Measurements from ENCODE around the gene SRGAP3. TPM values are rescaled to one million over a fixed set of nuclear protein-coding genes. Genes with fewer than 3 reads are reported as not detected.

Gene SRGAP3
- total RNA-seq, 4 donors from 2014 or later = 2.4 to 35.5 (median 8.2) TPM

GRCh38 chr3:9116336-9116735 lies 133.1 kb downstream of the SRGAP3 start:
- H3K4me1 ChIP-seq = no peaks in the 10 kb centered on the region
- no peak overlapping the region for H3K4me3 ChIP-seq
- intact Hi-C loops (cut with DNase I; ENCODE audit: low total_unique reads) = no loop called here
- H3K9me3 ChIP-seq = no peaks in the 10 kb centered on the region
- H3K27ac ChIP-seq = no peak overlapping the region
- H3K27me3 ChIP-seq = no peaks in the 10 kb centered on the region
- no peaks in the 10 kb centered on the region for H3K36me3 ChIP-seq
- DNase-seq = no peak
- TF ChIP-seq POLR2A (IDR thresholded peaks at IDR 0.05) = no peak
- TF ChIP-seq, protein P1, sequence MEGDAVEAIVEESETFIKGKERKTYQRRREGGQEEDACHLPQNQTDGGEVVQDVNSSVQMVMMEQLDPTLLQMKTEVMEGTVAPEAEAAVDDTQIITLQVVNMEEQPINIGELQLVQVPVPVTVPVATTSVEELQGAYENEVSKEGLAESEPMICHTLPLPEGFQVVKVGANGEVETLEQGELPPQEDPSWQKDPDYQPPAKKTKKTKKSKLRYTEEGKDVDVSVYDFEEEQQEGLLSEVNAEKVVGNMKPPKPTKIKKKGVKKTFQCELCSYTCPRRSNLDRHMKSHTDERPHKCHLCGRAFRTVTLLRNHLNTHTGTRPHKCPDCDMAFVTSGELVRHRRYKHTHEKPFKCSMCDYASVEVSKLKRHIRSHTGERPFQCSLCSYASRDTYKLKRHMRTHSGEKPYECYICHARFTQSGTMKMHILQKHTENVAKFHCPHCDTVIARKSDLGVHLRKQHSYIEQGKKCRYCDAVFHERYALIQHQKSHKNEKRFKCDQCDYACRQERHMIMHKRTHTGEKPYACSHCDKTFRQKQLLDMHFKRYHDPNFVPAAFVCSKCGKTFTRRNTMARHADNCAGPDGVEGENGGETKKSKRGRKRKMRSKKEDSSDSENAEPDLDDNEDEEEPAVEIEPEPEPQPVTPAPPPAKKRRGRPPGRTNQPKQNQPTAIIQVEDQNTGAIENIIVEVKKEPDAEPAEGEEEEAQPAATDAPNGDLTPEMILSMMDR (IDR thresholded peaks at IDR 0.05) = no peak

DNA sequence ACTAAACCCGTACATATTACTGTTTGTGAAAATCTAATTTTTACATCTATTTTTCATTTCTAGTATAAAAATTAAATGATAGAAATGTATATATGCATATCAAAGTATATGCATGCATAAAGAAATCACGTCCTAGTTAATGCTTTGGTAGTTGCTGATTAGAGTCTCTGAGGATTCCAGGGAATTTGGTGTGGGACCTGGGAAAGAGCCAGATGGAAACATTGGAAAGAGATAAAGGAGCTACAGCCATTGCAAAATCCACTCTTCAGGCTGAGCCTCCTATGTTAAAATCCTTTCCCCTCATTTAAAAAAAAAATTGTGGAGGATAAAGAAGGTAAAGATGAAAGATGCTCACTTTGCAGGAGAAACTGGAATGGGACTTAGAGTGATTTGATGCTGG lies 134.1 kb downstream of the SRGAP3 start:
- H3K27me3 ChIP-seq = no peaks in the 10 kb centered on the region
- H3K4me1 ChIP-seq = no peaks in the 10 kb centered on the region
- intact Hi-C loops (cut with DNase I; ENCODE audit: low total_unique reads) = no loop called here

DNA sequence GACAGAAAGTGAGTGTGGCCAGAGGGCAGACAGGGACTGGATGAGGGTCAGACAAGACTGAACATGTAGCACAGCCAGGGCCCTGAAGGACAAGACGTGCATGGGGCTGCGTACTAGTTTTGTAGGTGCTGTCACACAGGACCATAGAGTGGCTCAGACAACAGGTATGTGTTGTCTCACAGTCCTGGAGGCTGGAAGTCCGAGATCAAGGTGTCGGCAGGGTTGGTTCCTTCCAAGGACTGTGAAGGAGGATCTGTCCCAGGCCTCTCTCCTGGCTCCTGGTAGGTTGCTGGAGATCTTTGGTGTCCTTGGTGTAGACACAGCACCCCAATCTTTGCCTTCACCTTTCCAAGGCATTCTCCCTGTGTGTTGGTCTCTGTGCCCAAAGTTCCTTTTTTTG lies 136.4 kb downstream of the SRGAP3 start:
- Histone ChIP-seq H3K9me3 (no peaks in the 10 kb centered on the region), H3K27ac (no peak overlapping the region), H3K36me3 (no peaks in the 10 kb centered on the region), H3K4me3 (no peak overlapping the region), H3K4me1 (no peaks in the 10 kb centered on the region), H3K27me3 (no peaks in the 10 kb centered on the region)
- no peak for DNase-seq
- intact Hi-C loops (cut with DNase I; ENCODE audit: low total_unique reads) = no loop called here
- TF ChIP-seq, protein P1 (IDR thresholded peaks at IDR 0.05) = no peak
- TF ChIP-seq POLR2A (IDR thresholded peaks at IDR 0.05) = no peak

More for the DNA sequence above, 134.1 kb downstream of the SRGAP3 start:
- H3K4me3 ChIP-seq = no peak overlapping the region
- H3K36me3 ChIP-seq = no peaks in the 10 kb centered on the region
- DNase-seq = no peak
- TF ChIP-seq POLR2A (IDR thresholded peaks at IDR 0.05) = no peak
- TF ChIP-seq, protein P1 (IDR thresholded peaks at IDR 0.05) = no peak
- no peaks in the 10 kb centered on the region for H3K9me3 ChIP-seq
- no peak overlapping the region for H3K27ac ChIP-seq

GRCh38 chr3:9111866-9112265 lies 137.6 kb downstream of the SRGAP3 start:
- no peak overlapping the region for H3K4me3 ChIP-seq
- peak; percentile 66 to 76 for DNase-seq
- H3K27ac ChIP-seq = peak overlapping the region; percentile 36 to 67
- no peaks in the 10 kb centered on the region for H3K9me3 ChIP-seq
- no peak for TF ChIP-seq POLR2A (IDR thresholded peaks at IDR 0.05)
- TF ChIP-seq, protein P1 (IDR thresholded peaks at IDR 0.05) = peak in 2 of 4 experiments; percentile 38 to 54
- no peaks in the 10 kb centered on the region for H3K36me3 ChIP-seq
- H3K4me1 ChIP-seq = no peaks in the 10 kb centered on the region
- intact Hi-C loops (cut with DNase I; ENCODE audit: low total_unique reads) = no loop called here
- no peaks in the 10 kb centered on the region for H3K27me3 ChIP-seq

GRCh38 chr3:9111417-9111816 lies 138.0 kb downstream of the SRGAP3 start:
- Histone ChIP-seq H3K4me1 (no peaks in the 10 kb centered on the region), H3K36me3 (no peaks in the 10 kb centered on the region), H3K27ac (peak overlapping the region; percentile 36 to 67), H3K9me3 (no peaks in the 10 kb centered on the region), H3K4me3 (no peak overlapping the region), H3K27me3 (no peaks in the 10 kb centered on the region)
- TF ChIP-seq POLR2A (IDR thresholded peaks at IDR 0.05) = no peak
- TF ChIP-seq, protein P1 (IDR thresholded peaks at IDR 0.05) = no peak
- intact Hi-C loops (cut with DNase I; ENCODE audit: low total_unique reads) = no loop called here
- DNase-seq = peak in 1 of 2 donors; percentile 21

Data from uterus (tissue), 4 donors.